OCI-LY1 (cell line): ENCODE data around the gene PROB1.

Experiments used
- EZH2 ChIP-seq: fragments of 200-600 bp; sonication (generic), shearing (Covaris generic); IDR thresholded peaks from 2 replicates; pipeline ENCODE4 v1.8.0; 2017; ENCODE audit warnings: borderline replicate concordance, mixed run types, mild to moderate bottlenecking, antibody characterized with exemption, low read length, moderate library complexity, mixed read lengths
- TF ChIP-seq, protein P1 (sequence below): fragments of 200-600 bp; sonication (generic), shearing (Covaris generic); IDR thresholded peaks from 2 replicates; pipeline ENCODE4 v1.5.1; 2017; ENCODE audit warnings: mild to moderate bottlenecking, antibody characterized with exemption, low read length, moderate library complexity, mixed read lengths

DNA sequence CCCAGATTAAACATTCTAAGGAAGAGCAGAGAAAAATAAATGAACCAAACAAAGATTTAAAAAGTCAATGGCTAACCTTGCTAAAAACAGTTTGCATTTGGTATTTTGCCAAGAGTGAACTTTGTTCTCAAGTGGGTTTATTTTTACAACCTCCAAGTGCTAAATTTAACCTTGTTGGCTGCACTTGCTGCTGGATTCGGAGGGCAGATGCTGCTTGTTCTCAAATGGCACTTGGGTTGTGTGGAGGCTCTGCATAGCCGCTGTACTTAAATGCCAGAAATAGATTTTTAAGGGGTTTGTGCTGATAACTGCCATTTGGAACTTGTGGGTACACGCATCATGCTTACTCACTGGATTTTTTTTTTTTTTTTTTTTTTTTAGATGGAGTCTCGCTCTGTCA, 22.3 kb upstream of the PROB1 start:
- TF ChIP-seq, protein P1, sequence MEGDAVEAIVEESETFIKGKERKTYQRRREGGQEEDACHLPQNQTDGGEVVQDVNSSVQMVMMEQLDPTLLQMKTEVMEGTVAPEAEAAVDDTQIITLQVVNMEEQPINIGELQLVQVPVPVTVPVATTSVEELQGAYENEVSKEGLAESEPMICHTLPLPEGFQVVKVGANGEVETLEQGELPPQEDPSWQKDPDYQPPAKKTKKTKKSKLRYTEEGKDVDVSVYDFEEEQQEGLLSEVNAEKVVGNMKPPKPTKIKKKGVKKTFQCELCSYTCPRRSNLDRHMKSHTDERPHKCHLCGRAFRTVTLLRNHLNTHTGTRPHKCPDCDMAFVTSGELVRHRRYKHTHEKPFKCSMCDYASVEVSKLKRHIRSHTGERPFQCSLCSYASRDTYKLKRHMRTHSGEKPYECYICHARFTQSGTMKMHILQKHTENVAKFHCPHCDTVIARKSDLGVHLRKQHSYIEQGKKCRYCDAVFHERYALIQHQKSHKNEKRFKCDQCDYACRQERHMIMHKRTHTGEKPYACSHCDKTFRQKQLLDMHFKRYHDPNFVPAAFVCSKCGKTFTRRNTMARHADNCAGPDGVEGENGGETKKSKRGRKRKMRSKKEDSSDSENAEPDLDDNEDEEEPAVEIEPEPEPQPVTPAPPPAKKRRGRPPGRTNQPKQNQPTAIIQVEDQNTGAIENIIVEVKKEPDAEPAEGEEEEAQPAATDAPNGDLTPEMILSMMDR, result no peak
- no peak for TF ChIP-seq EZH2
